ENCODE data around the gene SLC6A13. TPM values are rescaled to one million over a fixed set of nuclear protein-coding genes. Genes with fewer than 3 reads are reported as not detected.

Gene SLC6A13
- total and polyA plus RNA-seq, 10 of the 15 experiments (the other 5 are each of a cell fraction or from before 2014, with no cell fraction given): 0.18 to 1.2 (median 0.20) TPM; not detected in 3

DNA sequence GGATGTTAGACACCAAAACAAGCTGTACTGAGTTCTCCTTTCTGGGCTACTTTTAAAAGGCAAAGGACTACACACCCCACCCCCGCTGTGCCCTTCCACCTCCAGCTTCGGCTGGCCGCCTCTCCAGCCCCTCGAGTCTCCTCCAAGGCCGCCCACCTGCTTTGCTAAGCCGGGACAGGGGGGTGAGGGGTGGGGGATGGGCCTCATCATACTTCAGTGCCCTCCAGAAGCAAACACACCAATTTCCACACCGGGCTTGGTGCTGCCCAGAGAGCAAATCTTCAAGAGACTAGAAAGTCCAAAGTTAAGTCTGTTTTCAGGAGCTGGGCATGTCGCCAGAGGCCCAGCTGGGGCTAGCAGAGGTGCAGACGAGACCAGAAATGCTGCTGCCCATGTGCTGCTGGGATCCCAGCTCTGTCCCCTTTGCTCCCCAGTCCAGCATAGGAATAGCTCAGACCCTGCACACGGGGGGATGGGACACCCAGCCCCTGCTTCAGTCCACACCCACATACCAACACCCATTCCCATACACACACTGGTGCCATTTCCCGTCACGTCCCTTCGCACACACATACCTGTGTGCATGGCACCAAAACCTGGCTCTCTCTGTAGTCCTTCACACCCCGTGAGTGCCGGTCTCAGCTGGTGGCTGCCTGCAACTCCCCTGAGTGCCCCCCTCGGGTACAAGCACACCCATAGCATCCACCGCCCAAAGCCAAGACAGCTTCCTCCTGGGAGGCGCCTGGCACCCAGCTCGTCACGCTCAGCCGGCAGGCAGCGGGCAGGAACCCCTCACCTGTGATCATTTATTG is 49.7 kb downstream of the SLC6A13 start:
- Histone ChIP-seq H3K4me1 (ENCODE audit: control insufficient read depth, insufficient read depth, low read length) (peaks cover 10% of the 10 kb centered on the region), H3K27me3 (replicated peaks in 1 of 2; ENCODE audit: control insufficient read depth in 2 of 2, insufficient read depth in 2 of 2, low read length in 1 of 2) (peaks cover 0 to 2% of the 10 kb centered on the region in 2 experiments; a peak in 2 of 4 replicates), H4K20me1 (ENCODE audit: control insufficient read depth, insufficient read depth) (no peaks in the 10 kb centered on the region), H3K36me3 (ENCODE audit: control insufficient read depth in 2 of 2, insufficient read depth in 2 of 2, low read length in 1 of 2) (no peaks in the 10 kb centered on the region), H3K9ac (ENCODE audit: control insufficient read depth, insufficient read depth, low read length) (no peak overlapping the region), H3K9me3 (replicated peaks; ENCODE audit: control insufficient read depth, insufficient read depth, low read length) (no peaks in the 10 kb centered on the region), H3K27ac (ENCODE audit: control insufficient read depth, insufficient read depth) (no peak overlapping the region), H2AFZ (ENCODE audit: control insufficient read depth, low read depth, low read length) (no peak overlapping the region), H3K4me3 (no peak overlapping the region), H3K4me2 (ENCODE audit: control insufficient read depth, insufficient read depth) (peak overlapping the region; percentile 46), H3K79me2 (ENCODE audit: control insufficient read depth, insufficient read depth, low read length) (no peaks in the 10 kb centered on the region)
- no TSS peak for BruUV-seq (replicated peaks)
- no peak for TF ChIP-seq KDM1A (IDR thresholded peaks at IDR 0.05; ENCODE audit: borderline replicate concordance)
- ChIA-PET CTCF (no interaction called here), SMC1A (ENCODE audit: uncharacterized antibody, unreplicated experiment) (interaction anchor here (1.2 kb wide), 1 partner anchor 108 kb away, joined by 3 read pairs; no protein-coding TSS in a partner anchor), POLR2A (no interaction called here), RAD21 (ENCODE audit: unreplicated experiment) (no interaction called here)
- in situ Hi-C loops (cut with MboI) (no loop called here), intact Hi-C loops (cut with micrococcal nuclease; ENCODE audit: unreplicated experiment) (no loop called here)
- DNase-seq (ENCODE audit: low read depth, low spot score) (no peak), FAIRE-seq (no peak), ATAC-seq (peak; percentile 12; the same call in 2 of the 3 replicates)
- 7% methylated on average over 20 of the region's 22 CpGs for WGBS (ENCODE audit: insufficient coverage, insufficient replicate concordance, low lambda C conversion rate, missing lambda C conversion rate)

- Histone ChIP-seq H3K27ac (ENCODE audit: control insufficient read depth, insufficient read depth) (no peak overlapping the region), H3K9me3 (replicated peaks; ENCODE audit: control insufficient read depth, insufficient read depth, low read length) (no peaks in the 10 kb centered on the region), H4K20me1 (ENCODE audit: control insufficient read depth, insufficient read depth) (no peaks in the 10 kb centered on the region), H3K4me3 (no peak overlapping the region), H3K27me3 (replicated peaks in 1 of 2; ENCODE audit: control insufficient read depth in 2 of 2, insufficient read depth in 2 of 2, low read length in 1 of 2) (peaks cover 0 to 2% of the 10 kb centered on the region in 2 experiments; a peak in 2 of 4 replicates), H3K79me2 (ENCODE audit: control insufficient read depth, insufficient read depth, low read length) (no peaks in the 10 kb centered on the region), H3K36me3 (ENCODE audit: control insufficient read depth in 2 of 2, insufficient read depth in 2 of 2, low read length in 1 of 2) (no peaks in the 10 kb centered on the region), H3K4me2 (ENCODE audit: control insufficient read depth, insufficient read depth) (peak overlapping the region; percentile 46; the same call in 1 of the 2 replicates), H2AFZ (ENCODE audit: control insufficient read depth, low read depth, low read length) (no peak overlapping the region), H3K4me1 (ENCODE audit: control insufficient read depth, insufficient read depth, low read length) (peaks cover 10% of the 10 kb centered on the region), H3K9ac (ENCODE audit: control insufficient read depth, insufficient read depth, low read length) (no peak overlapping the region)
- ChIA-PET POLR2A (no interaction called here), CTCF (interaction anchor here (1.1 kb wide), 1 partner anchor 7 kb away, joined by 4 read pairs; no protein-coding TSS in a partner anchor), RAD21 (ENCODE audit: unreplicated experiment) (no interaction called here), SMC1A (ENCODE audit: uncharacterized antibody, unreplicated experiment) (interaction anchor here (1.2 kb wide), 1 partner anchor 108 kb away, joined by 3 read pairs; no protein-coding TSS in a partner anchor)
- WGBS (ENCODE audit: insufficient coverage, insufficient replicate concordance, low lambda C conversion rate, missing lambda C conversion rate): 0% methylated on average over 8 of the region's 8 CpGs
- TF ChIP-seq SPI1 (IDR thresholded peaks at IDR 0.05; ENCODE audit: borderline replicate concordance, insufficient read depth, low read depth, low read length) (peak; percentile 68; the same call in 1 of the 2 replicates), ZNF592 (IDR thresholded peaks at IDR 0.05) (no peak)
- in situ Hi-C loops (cut with MboI) (no loop called here), intact Hi-C loops (cut with micrococcal nuclease; ENCODE audit: unreplicated experiment) (no loop called here)
- FAIRE-seq (no peak), ATAC-seq (peak; percentile 64), DNase-seq (ENCODE audit: low read depth, low spot score) (no peak)
- BruUV-seq (replicated peaks): no TSS peak
These were observed 50.3 kb downstream of the SLC6A13 start for GRCh38 chr12:212415-212714.
